Measurements from ENCODE around the gene AXIN1.

AXIN1 gene

GRCh38 chr16:369275-369865 lies 16.8 kb upstream of the AXIN1 start:
- DNase-seq (ENCODE audit: low read depth in 2 of 2): no peak
- TF ChIP-seq CTCF (IDR thresholded peaks at IDR 0.05; ENCODE audit: low read depth, low read length): no peak
- H3K4me3 ChIP-seq (replicated peaks in 1 of 2; ENCODE audit: low read depth in 2 of 2, low read length in 2 of 2): peak overlapping the region; percentile 49

- TF ChIP-seq CTCF (IDR thresholded peaks at IDR 0.05; ENCODE audit: low read depth, low read length): no peak
- DNase-seq (ENCODE audit: low read depth in 2 of 2): no peak
- H3K4me3 ChIP-seq (replicated peaks in 1 of 2; ENCODE audit: low read depth in 2 of 2, low read length in 2 of 2): no peak overlapping the region
These were observed 16.1 kb upstream of the AXIN1 start for GRCh38 chr16:368388-369158.

GRCh38 chr16:367333-367903 lies 14.9 kb upstream of the AXIN1 start:
- no peak for DNase-seq (ENCODE audit: low read depth in 2 of 2)
- H3K4me3 ChIP-seq (replicated peaks in 1 of 2; ENCODE audit: low read depth in 2 of 2, low read length in 2 of 2): no peak overlapping the region
- no peak for TF ChIP-seq CTCF (IDR thresholded peaks at IDR 0.05; ENCODE audit: low read depth, low read length)

GRCh38 chr16:366476-366875 lies 14.0 kb upstream of the AXIN1 start:
- no peak overlapping the region for H3K4me3 ChIP-seq (replicated peaks in 1 of 2; ENCODE audit: low read depth in 2 of 2, low read length in 2 of 2)
- DNase-seq (ENCODE audit: low read depth in 2 of 2): no peak
- TF ChIP-seq CTCF (IDR thresholded peaks at IDR 0.05; ENCODE audit: low read depth, low read length): no peak

- no peak for DNase-seq (ENCODE audit: low read depth in 2 of 2)
- TF ChIP-seq CTCF (IDR thresholded peaks at IDR 0.05; ENCODE audit: low read depth, low read length): no peak
- H3K4me3 ChIP-seq (replicated peaks in 1 of 2; ENCODE audit: low read depth in 2 of 2, low read length in 2 of 2): no peak overlapping the region
These were observed 12.3 kb upstream of the AXIN1 start for GRCh38 chr16:364595-365491.

- no peak for DNase-seq (ENCODE audit: low read depth in 2 of 2)
- no peak for TF ChIP-seq CTCF (IDR thresholded peaks at IDR 0.05; ENCODE audit: low read depth, low read length)
- no peak overlapping the region for H3K4me3 ChIP-seq (replicated peaks in 1 of 2; ENCODE audit: low read depth in 2 of 2, low read length in 2 of 2)
These were observed 11.4 kb upstream of the AXIN1 start for GRCh38 chr16:363766-364490.
